ENCODE measurements around the gene PCDHGC4. TPM values are rescaled to one million over a fixed set of nuclear protein-coding genes. Genes with fewer than 3 reads are reported as not detected.
A peak's percentile ranks its signal among the peaks of the same experiment; 100 is the strongest.

Gene PCDHGC4
- total RNA-seq, 3 donors from 2014 or later, result 2.6 to 6.2 (median 6.0) TPM

GRCh38 chr5:141490771-141491170, 5.9 kb downstream of the PCDHGC4 start:
- TF ChIP-seq POLR2AphosphoS5 (IDR thresholded peaks at IDR 0.05), result no peak
- TF ChIP-seq POLR2A (IDR thresholded peaks at IDR 0.05), result no peak
- no peak for TF ChIP-seq CTCF (IDR thresholded peaks at IDR 0.05)
- no peaks in the 10 kb centered on the region for H3K4me1 ChIP-seq
- H3K27ac ChIP-seq, result no peak overlapping the region
- H3K9me3 ChIP-seq, result no peaks in the 10 kb centered on the region
- H3K27me3 ChIP-seq, result no peaks in the 10 kb centered on the region
- DNase-seq (ENCODE audit: low spot score in 2 of 2), result no peak
- intact Hi-C loops (cut with DNase I; ENCODE audit: low total_unique reads), result no loop called here
- H3K4me3 ChIP-seq, result no peak overlapping the region
- no peaks in the 10 kb centered on the region for H3K36me3 ChIP-seq

- Histone ChIP-seq H3K4me1 (no peaks in the 10 kb centered on the region), H3K4me3 (no peak overlapping the region), H3K36me3 (no peaks in the 10 kb centered on the region), H3K9me3 (no peaks in the 10 kb centered on the region), H3K27me3 (no peaks in the 10 kb centered on the region), H3K27ac (no peak overlapping the region)
- no peak for DNase-seq (ENCODE audit: low spot score in 2 of 2)
- intact Hi-C loops (cut with DNase I; ENCODE audit: low total_unique reads), result no loop called here
- TF ChIP-seq CTCF (IDR thresholded peaks at IDR 0.05), result no peak
- no peak for TF ChIP-seq POLR2A (IDR thresholded peaks at IDR 0.05)
- TF ChIP-seq POLR2AphosphoS5 (IDR thresholded peaks at IDR 0.05), result no peak
Observed at GRCh38 chr5:141491323-141492167, 6.7 kb downstream of the PCDHGC4 start.

- Histone ChIP-seq H3K27me3 (no peaks in the 10 kb centered on the region), H3K9me3 (no peaks in the 10 kb centered on the region), H3K4me3 (no peak overlapping the region), H3K36me3 (no peaks in the 10 kb centered on the region), H3K27ac (no peak overlapping the region), H3K4me1 (no peaks in the 10 kb centered on the region)
- no peak for TF ChIP-seq POLR2AphosphoS5 (IDR thresholded peaks at IDR 0.05)
- no peak for DNase-seq (ENCODE audit: low spot score in 2 of 2)
- intact Hi-C loops (cut with DNase I; ENCODE audit: low total_unique reads), result no loop called here
Observed at GRCh38 chr5:141492168-141492885, 7.5 kb downstream of the PCDHGC4 start.

GRCh38 chr5:141493500-141494422, 8.9 kb downstream of the PCDHGC4 start:
- Histone ChIP-seq H3K4me3 (peak overlapping the region in 1 of 3 donors; percentile 15), H3K27ac (peak overlapping the region; percentile 68 to 82), H3K36me3 (no peaks in the 10 kb centered on the region), H3K4me1 (no peaks in the 10 kb centered on the region), H3K9me3 (no peaks in the 10 kb centered on the region), H3K27me3 (no peaks in the 10 kb centered on the region)
- TF ChIP-seq POLR2AphosphoS5 (IDR thresholded peaks at IDR 0.05) (no peak), POLR2A (IDR thresholded peaks at IDR 0.05) (no peak), CTCF (IDR thresholded peaks at IDR 0.05) (no peak)
- intact Hi-C loops (cut with DNase I; ENCODE audit: low total_unique reads), result no loop called here
- peak in 1 of 2 donors; percentile 44 for DNase-seq (ENCODE audit: low spot score in 2 of 2)

GRCh38 chr5:141494761-141495452, 10.1 kb downstream of the PCDHGC4 start:
- TF ChIP-seq POLR2AphosphoS5 (IDR thresholded peaks at IDR 0.05), result no peak
- H3K4me3 ChIP-seq, result peak overlapping the region in 1 of 3 donors; percentile 15
- no peaks in the 10 kb centered on the region for H3K4me1 ChIP-seq
- no peaks in the 10 kb centered on the region for H3K36me3 ChIP-seq
- H3K27me3 ChIP-seq, result no peaks in the 10 kb centered on the region
- DNase-seq (ENCODE audit: low spot score in 2 of 2), result no peak
- H3K9me3 ChIP-seq, result no peaks in the 10 kb centered on the region
- intact Hi-C loops (cut with DNase I; ENCODE audit: low total_unique reads), result no loop called here
- peak overlapping the region; percentile 68 to 82 for H3K27ac ChIP-seq
